ENCODE measurements around the gene ANO7.

DNA sequence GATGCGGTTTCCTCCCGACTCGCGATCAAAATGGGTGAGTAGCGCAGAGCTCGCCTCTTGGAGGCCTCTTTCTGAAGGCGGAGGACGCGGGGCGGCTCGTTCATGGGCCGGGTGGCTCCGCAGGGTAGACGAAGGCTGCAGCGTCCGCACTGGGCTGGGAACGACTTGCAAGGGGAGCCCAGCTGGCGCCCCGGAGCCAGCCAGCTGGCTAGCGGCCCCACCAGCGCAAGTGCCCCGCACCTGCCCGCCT lies 38.9 kb upstream of the ANO7 start:
- TF ChIP-seq POLR2A (IDR thresholded peaks at IDR 0.05; ENCODE audit: borderline replicate concordance, extremely low read depth, insufficient read depth, insufficient read length) (no peak), SP1 (IDR thresholded peaks at IDR 0.05; ENCODE audit: low read depth) (no peak), POLR2AphosphoS5 (IDR thresholded peaks at IDR 0.05; ENCODE audit: low read depth, low read length) (no peak), EZH2phosphoT487 (IDR thresholded peaks at IDR 0.05; ENCODE audit: borderline replicate concordance) (no peak), EZH2 (IDR thresholded peaks at IDR 0.05) (no peak), RAD21 (IDR thresholded peaks at IDR 0.05; ENCODE audit: low read depth) (no peak)
- TF ChIP-seq, protein P1, sequence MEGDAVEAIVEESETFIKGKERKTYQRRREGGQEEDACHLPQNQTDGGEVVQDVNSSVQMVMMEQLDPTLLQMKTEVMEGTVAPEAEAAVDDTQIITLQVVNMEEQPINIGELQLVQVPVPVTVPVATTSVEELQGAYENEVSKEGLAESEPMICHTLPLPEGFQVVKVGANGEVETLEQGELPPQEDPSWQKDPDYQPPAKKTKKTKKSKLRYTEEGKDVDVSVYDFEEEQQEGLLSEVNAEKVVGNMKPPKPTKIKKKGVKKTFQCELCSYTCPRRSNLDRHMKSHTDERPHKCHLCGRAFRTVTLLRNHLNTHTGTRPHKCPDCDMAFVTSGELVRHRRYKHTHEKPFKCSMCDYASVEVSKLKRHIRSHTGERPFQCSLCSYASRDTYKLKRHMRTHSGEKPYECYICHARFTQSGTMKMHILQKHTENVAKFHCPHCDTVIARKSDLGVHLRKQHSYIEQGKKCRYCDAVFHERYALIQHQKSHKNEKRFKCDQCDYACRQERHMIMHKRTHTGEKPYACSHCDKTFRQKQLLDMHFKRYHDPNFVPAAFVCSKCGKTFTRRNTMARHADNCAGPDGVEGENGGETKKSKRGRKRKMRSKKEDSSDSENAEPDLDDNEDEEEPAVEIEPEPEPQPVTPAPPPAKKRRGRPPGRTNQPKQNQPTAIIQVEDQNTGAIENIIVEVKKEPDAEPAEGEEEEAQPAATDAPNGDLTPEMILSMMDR (IDR thresholded peaks at IDR 0.05 in 2 of 3, conservative IDR thresholded peaks at IDR 0.05 in 1 of 3; ENCODE audit: borderline replicate concordance in 1 of 3, insufficient read depth in 1 of 3, low read depth in 2 of 3, low read length in 2 of 3), result no peak
